SU-DHL-6 (cell line): ENCODE data around the gene ARHGAP22.

Source experiments
- H2AFZ ChIP-seq: fragments of 200-600 bp; sonication (generic); 2 replicates; pipeline ENCODE4 v1.6.1; 2014; ENCODE audit warnings: low read depth, mild to moderate bottlenecking, moderate library complexity, mixed read lengths, antibody characterized with exemption, low read length; ENCODE audit not compliant: severe bottlenecking
- H3F3A ChIP-seq: fragments of 200-600 bp; shearing (Covaris generic); 2 replicates; pipeline ENCODE4 v1.6.0; 2016; ENCODE audit warnings: antibody characterized with exemption, mild to moderate bottlenecking; ENCODE audit not compliant: insufficient read depth
- H3K27ac ChIP-seq: fragments of 200-600 bp; sonication (generic); 2 replicates; pipeline ENCODE4 v1.5.1; 2016; ENCODE audit warnings: low read depth, mild to moderate bottlenecking, low read length, moderate library complexity, mixed read lengths
- H3K27me3 ChIP-seq: fragments of 200-600 bp; sonication (generic), shearing (Covaris generic); 2 replicates; pipeline ENCODE4 v1.6.0; 2014; ENCODE audit warnings: mild to moderate bottlenecking, low read length
- H3K36me3 ChIP-seq: fragments of 200-600 bp; sonication (generic); 2 replicates; pipeline ENCODE4 v1.6.1; 2014; ENCODE audit warnings: mild to moderate bottlenecking, low read length, mixed read lengths
- H3K4me2 ChIP-seq: fragments of 300-600, 200-600 bp; shearing (Covaris generic), sonication (generic); 2 replicates; pipeline ENCODE4 v1.6.0; 2014; ENCODE audit warnings: low read length, low read depth, mild to moderate bottlenecking; ENCODE audit not compliant: poor library complexity, severe bottlenecking
- H3K4me3 ChIP-seq: fragments of 200-600 bp; sonication (generic); 2 replicates; pipeline ENCODE4 v1.5.1; 2014; ENCODE audit warnings: antibody characterized with exemption, low read length, mild to moderate bottlenecking, mixed read lengths; ENCODE audit not compliant: insufficient read depth, poor library complexity, severe bottlenecking
- H3K79me2 ChIP-seq: fragments of 200-600 bp; sonication (generic); 2 replicates; pipeline ENCODE4 v1.6.1; 2014; ENCODE audit warnings: mild to moderate bottlenecking, low read length, moderate library complexity; ENCODE audit not compliant: insufficient read depth
- H3K9ac ChIP-seq: fragments of 200-600 bp; sonication (generic); 2 replicates; pipeline ENCODE4 v1.7.0; 2014; ENCODE audit warnings: mild to moderate bottlenecking, low read length
- H3K9me2 ChIP-seq: fragments of 200-600 bp; sonication (generic); replicated peaks from 2 replicates; pipeline ENCODE4 v1.6.1; 2014; ENCODE audit warnings: low read length; ENCODE audit not compliant: insufficient read depth
- H3K9me3 ChIP-seq: fragments of 200-600 bp; sonication (generic); 2 replicates; pipeline ENCODE4 v1.6.1; 2014; ENCODE audit warnings: low read length, mixed read lengths; ENCODE audit not compliant: insufficient read depth
- H4K20me1 ChIP-seq: fragments of 200-600 bp; sonication (generic); 2 replicates; pipeline ENCODE4 v1.6.1; 2014; ENCODE audit warnings: low read depth, mild to moderate bottlenecking, antibody characterized with exemption, low read length, moderate library complexity, mixed read lengths
- CTCF ChIP-seq: fragments of 200-600 bp; sonication (generic); IDR thresholded peaks from one replicate; pipeline ENCODE4 v1.5.1; 2017; ENCODE audit warnings: antibody characterized with exemption, mild to moderate bottlenecking, low read length, moderate library complexity; ENCODE audit not compliant: insufficient read depth, poor library complexity, severe bottlenecking
- EZH2phosphoT487 ChIP-seq: fragments of 200-600 bp; sonication (generic), shearing (Covaris generic); conservative IDR thresholded peaks from 2 replicates; pipeline ENCODE4 v1.6.1; 2018; ENCODE audit warnings: mild to moderate bottlenecking, antibody characterized with exemption, low read length, moderate library complexity, mixed read lengths

ARHGAP22 gene

GRCh38 chr10:48523212-48523819, 81.6 kb downstream of the ARHGAP22 start:
- Histone ChIP-seq H3K79me2 (no peaks in the 10 kb centered on the region), H4K20me1 (no peaks in the 10 kb centered on the region), H3K4me2 (no peak overlapping the region), H3K27ac (no peak overlapping the region), H3K27me3 (no peaks in the 10 kb centered on the region), H3K4me3 (no peak overlapping the region), H2AFZ (no peak overlapping the region), H3K9me2 (no peaks in the 10 kb centered on the region), H3F3A (no peaks in the 10 kb centered on the region), H3K9ac (no peak overlapping the region), H3K9me3 (no peaks in the 10 kb centered on the region), H3K36me3 (no peaks in the 10 kb centered on the region)
- TF ChIP-seq EZH2phosphoT487 (no peak), CTCF (no peak)

GRCh38 chr10:48522011-48522765, 82.7 kb downstream of the ARHGAP22 start:
- no peak overlapping the region for H3K4me3 ChIP-seq
- H3K79me2 ChIP-seq: no peaks in the 10 kb centered on the region
- no peak overlapping the region for H2AFZ ChIP-seq
- H3K27ac ChIP-seq: no peak overlapping the region
- H4K20me1 ChIP-seq: no peaks in the 10 kb centered on the region
- no peaks in the 10 kb centered on the region for H3K27me3 ChIP-seq
- H3K9ac ChIP-seq: no peak overlapping the region
- H3K9me3 ChIP-seq: no peaks in the 10 kb centered on the region
- H3K36me3 ChIP-seq: no peaks in the 10 kb centered on the region
- no peaks in the 10 kb centered on the region for H3K9me2 ChIP-seq
- TF ChIP-seq CTCF: no peak
- TF ChIP-seq EZH2phosphoT487: no peak
- no peak overlapping the region for H3K4me2 ChIP-seq
- no peaks in the 10 kb centered on the region for H3F3A ChIP-seq

GRCh38 chr10:48520594-48520993, 84.3 kb downstream of the ARHGAP22 start:
- no peaks in the 10 kb centered on the region for H4K20me1 ChIP-seq
- TF ChIP-seq EZH2phosphoT487 (no peak), CTCF (no peak)
- H3K9ac ChIP-seq: no peak overlapping the region
- H3K36me3 ChIP-seq: no peaks in the 10 kb centered on the region
- no peaks in the 10 kb centered on the region for H3K27me3 ChIP-seq
- H3K79me2 ChIP-seq: no peaks in the 10 kb centered on the region
- H3K9me2 ChIP-seq: no peaks in the 10 kb centered on the region
- H3K4me3 ChIP-seq: no peak overlapping the region
- H3K4me2 ChIP-seq: no peak overlapping the region
- H3K9me3 ChIP-seq: no peaks in the 10 kb centered on the region; the same call in 1 of the 2 replicates
- H3F3A ChIP-seq: no peaks in the 10 kb centered on the region
- H3K27ac ChIP-seq: no peak overlapping the region
- no peak overlapping the region for H2AFZ ChIP-seq
